ENCODE data around the gene SEMA5A. TPM values are rescaled to one million over a fixed set of nuclear protein-coding genes. Genes with fewer than 3 reads are reported as not detected.

SEMA5A gene
- total and polyA plus RNA-seq, 2 donors (not counting 1 experiment from before 2014, with no cell fraction given): not detected

- H3K4me3 ChIP-seq (ENCODE audit: control extremely low read depth in 1 of 5, extremely low read depth in 1 of 5, insufficient read depth in 1 of 5, low read depth in 2 of 5, low read length in 4 of 5): no peak overlapping the region
- Mint-ChIP-seq H3K27ac (no peak overlapping the region), H3K4me1 (peaks cover 10% of the 10 kb centered on the region), H3K27me3 (peaks cover 20% of the 10 kb centered on the region), H3K4me3 (peak overlapping the region; percentile 41), H3K9me3 (ENCODE audit: insufficient read depth) (no peaks in the 10 kb centered on the region)
- no peak for DNase-seq
- no peaks in the 10 kb centered on the region for H3K36me3 ChIP-seq (replicated peaks in 1 of 2; ENCODE audit: control extremely low read depth in 1 of 2, control insufficient read depth in 1 of 2, extremely low read depth in 1 of 2, insufficient read depth in 2 of 2, low read length in 1 of 2)
- H2AFZ ChIP-seq (ENCODE audit: insufficient read depth, low read depth, low read length, poor library complexity, severe bottlenecking): no peak overlapping the region
- no peak for ATAC-seq (ENCODE audit: low read depth)
- intact Hi-C loops (cut with micrococcal nuclease): no loop called here
- H3K9me3 ChIP-seq (ENCODE audit: control extremely low read depth in 1 of 3, control insufficient read depth in 2 of 3, insufficient read depth in 1 of 3, low read length in 2 of 3): peaks cover 0 to 18% (median 0%) of the 10 kb centered on the region in 3 donors
- H3K27ac ChIP-seq (ENCODE audit: low read length in 2 of 2): no peak overlapping the region
- peaks cover 11 to 17% of the 10 kb centered on the region in 2 donors for H3K4me1 ChIP-seq (ENCODE audit: control insufficient read depth in 2 of 2, insufficient read depth in 2 of 2, low read length in 2 of 2)
- H3K9ac ChIP-seq (ENCODE audit: low read length): no peak overlapping the region
- POLR2A ChIA-PET: no interaction called here
- H3K4me2 ChIP-seq (replicated peaks; ENCODE audit: low read depth, low read length, poor library complexity, severe bottlenecking): peak overlapping the region; percentile 50
- CTCF ChIA-PET: no interaction called here
- TF ChIP-seq, protein P1, sequence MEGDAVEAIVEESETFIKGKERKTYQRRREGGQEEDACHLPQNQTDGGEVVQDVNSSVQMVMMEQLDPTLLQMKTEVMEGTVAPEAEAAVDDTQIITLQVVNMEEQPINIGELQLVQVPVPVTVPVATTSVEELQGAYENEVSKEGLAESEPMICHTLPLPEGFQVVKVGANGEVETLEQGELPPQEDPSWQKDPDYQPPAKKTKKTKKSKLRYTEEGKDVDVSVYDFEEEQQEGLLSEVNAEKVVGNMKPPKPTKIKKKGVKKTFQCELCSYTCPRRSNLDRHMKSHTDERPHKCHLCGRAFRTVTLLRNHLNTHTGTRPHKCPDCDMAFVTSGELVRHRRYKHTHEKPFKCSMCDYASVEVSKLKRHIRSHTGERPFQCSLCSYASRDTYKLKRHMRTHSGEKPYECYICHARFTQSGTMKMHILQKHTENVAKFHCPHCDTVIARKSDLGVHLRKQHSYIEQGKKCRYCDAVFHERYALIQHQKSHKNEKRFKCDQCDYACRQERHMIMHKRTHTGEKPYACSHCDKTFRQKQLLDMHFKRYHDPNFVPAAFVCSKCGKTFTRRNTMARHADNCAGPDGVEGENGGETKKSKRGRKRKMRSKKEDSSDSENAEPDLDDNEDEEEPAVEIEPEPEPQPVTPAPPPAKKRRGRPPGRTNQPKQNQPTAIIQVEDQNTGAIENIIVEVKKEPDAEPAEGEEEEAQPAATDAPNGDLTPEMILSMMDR (IDR thresholded peaks at IDR 0.05): no peak
- no peak for TF ChIP-seq EZH2 (IDR thresholded peaks at IDR 0.05; ENCODE audit: borderline replicate concordance, insufficient read depth, low read depth, low read length, poor library complexity, severe bottlenecking)
- peaks cover 0 to 32% (median 16%) of the 10 kb centered on the region in 4 experiments for H3K27me3 ChIP-seq (replicated peaks in 1 of 4; ENCODE audit: control extremely low read depth in 1 of 4, control insufficient read depth in 3 of 4, insufficient read depth in 4 of 4, low read length in 3 of 4)
- WGBS (ENCODE audit: insufficient coverage): 5% methylated on average over 79 of the region's 82 CpGs
- no peaks in the 10 kb centered on the region for H4K20me1 ChIP-seq (ENCODE audit: control insufficient read depth, insufficient read depth, low read length, poor library complexity, severe bottlenecking)
- no peaks in the 10 kb centered on the region for H3K79me2 ChIP-seq (ENCODE audit: control insufficient read depth, insufficient read depth, low read length)
Observed at GRCh38 chr5:9545136-9545991, 511 bp downstream of the SEMA5A start.

Data from B cell (primary cell).